SK-N-SH treated with all-trans-retinoic acid at 6 μM for 48 hours (cell line): ENCODE data around the gene RASGEF1B.

Experiments
- ATAC-seq: fragments of 200-7000 bp; cut with Tn5 transposase; 3 replicates; pipeline ENCODE4 v1.9.1; 2020; ENCODE audit warnings: mild to moderate bottlenecking, moderate library complexity
- BACH2 ChIP-seq: fragments of 250-450 bp; sonication (Bioruptor Pico); IDR thresholded peaks from 2 replicates; pipeline ENCODE4 v1.9.0; 2021; ENCODE audit warnings: mild to moderate bottlenecking, borderline replicate concordance
- ESRRG ChIP-seq: fragments of 250-450 bp; sonication (Bioruptor Pico); IDR thresholded peaks from 2 replicates; pipeline ENCODE4 v1.6.1; 2021; ENCODE audit warnings: mild to moderate bottlenecking
- ISL1 ChIP-seq: fragments of 250-450 bp; sonication (Bioruptor Pico); IDR thresholded peaks from 2 replicates; pipeline ENCODE4 v2.1.2; 2022; ENCODE audit warnings: mild to moderate bottlenecking, moderate library complexity
- OSR1 ChIP-seq: fragments of 250-450 bp; sonication (Bioruptor Pico); IDR thresholded peaks from 2 replicates; pipeline ENCODE4 v1.8.0; 2022; ENCODE audit warnings: moderate library complexity, mild to moderate bottlenecking, inconsistent platforms
- PPARA ChIP-seq: fragments of 250-450 bp; sonication (Bioruptor Pico); IDR thresholded peaks from 2 replicates; pipeline ENCODE4 v1.5.0; 2020; ENCODE audit warnings: mild to moderate bottlenecking, borderline replicate concordance
- RARB ChIP-seq: fragments of 250-450 bp; sonication (Bioruptor Pico); IDR thresholded peaks from 2 replicates; pipeline ENCODE4 v1.8.0; 2021; ENCODE audit warnings: mild to moderate bottlenecking, moderate library complexity
- SNAI2 ChIP-seq: fragments of 250-450 bp; sonication (Bioruptor Pico); IDR thresholded peaks from 2 replicates; pipeline ENCODE4 v1.5.0; 2020; ENCODE audit warnings: mild to moderate bottlenecking, moderate library complexity
- TCF4 ChIP-seq: fragments of 250-450 bp; sonication (Bioruptor Pico); IDR thresholded peaks from 2 replicates; pipeline ENCODE4 v1.8.0; 2021; ENCODE audit warnings: mild to moderate bottlenecking, moderate library complexity, borderline replicate concordance
- TOX ChIP-seq: fragments of 250-450 bp; sonication (Bioruptor Pico); IDR thresholded peaks from 2 replicates; pipeline ENCODE4 v1.8.0; 2021; ENCODE audit warnings: mild to moderate bottlenecking, moderate library complexity, borderline replicate concordance
- ZC3H10 ChIP-seq: fragments of 250-450 bp; sonication (Bioruptor Pico); IDR thresholded peaks from 2 replicates; pipeline ENCODE4 v1.5.1; 2021; ENCODE audit warnings: mild to moderate bottlenecking, moderate library complexity
- ZFP3 ChIP-seq: fragments of 250-450 bp; sonication (Bioruptor Pico); IDR thresholded peaks from 2 replicates; pipeline ENCODE4 v1.5.0; 2020; ENCODE audit warnings: mild to moderate bottlenecking, moderate library complexity
- ZFP30 ChIP-seq: fragments of 450-650 bp; formaldehyde crosslinking; IDR thresholded peaks from 2 replicates; pipeline ENCODE4 v1.5.0; 2022; ENCODE audit warnings: mild to moderate bottlenecking, moderate library complexity
- ZNF565 ChIP-seq: fragments of 450-650 bp; formaldehyde crosslinking; conservative IDR thresholded peaks from 2 replicates; pipeline ENCODE4 v1.5.0; 2020; ENCODE audit warnings: low read depth, mild to moderate bottlenecking, moderate library complexity
- ZNF70 ChIP-seq: fragments of 450-650 bp; formaldehyde crosslinking; IDR thresholded peaks from 2 replicates; pipeline ENCODE4 v1.5.0; 2020; ENCODE audit warnings: mild to moderate bottlenecking, moderate library complexity
- ZNF8 ChIP-seq: fragments of 450-650 bp; formaldehyde crosslinking; IDR thresholded peaks from 2 replicates; pipeline ENCODE4 v1.5.0; 2020; ENCODE audit warnings: mild to moderate bottlenecking, moderate library complexity
- TF ChIP-seq, protein P1 (sequence below): fragments of 250-450 bp; sonication (Bioruptor Pico); IDR thresholded peaks from 2 replicates; pipeline ENCODE4 v1.5.1; 2020; ENCODE audit warnings: low read depth, mild to moderate bottlenecking, moderate library complexity
- TF ChIP-seq, protein P2 (sequence below): fragments of 250-450 bp; sonication (Bioruptor Pico); IDR thresholded peaks from 2 replicates; pipeline ENCODE4 v1.8.0; 2020; ENCODE audit warnings: mild to moderate bottlenecking, moderate library complexity, borderline replicate concordance
- TF ChIP-seq, protein P3 (sequence below): fragments of 250-450 bp; sonication (Bioruptor Pico); IDR thresholded peaks from 2 replicates; pipeline ENCODE4 v1.5.0; 2020; ENCODE audit warnings: mild to moderate bottlenecking, moderate library complexity
- TF ChIP-seq, protein P4 (sequence below): fragments of 250-450 bp; sonication (Bioruptor Pico); IDR thresholded peaks from 2 replicates; pipeline ENCODE4 v1.8.0; 2021; ENCODE audit warnings: low read depth, mild to moderate bottlenecking, moderate library complexity, borderline replicate concordance

Gene RASGEF1B

DNA sequence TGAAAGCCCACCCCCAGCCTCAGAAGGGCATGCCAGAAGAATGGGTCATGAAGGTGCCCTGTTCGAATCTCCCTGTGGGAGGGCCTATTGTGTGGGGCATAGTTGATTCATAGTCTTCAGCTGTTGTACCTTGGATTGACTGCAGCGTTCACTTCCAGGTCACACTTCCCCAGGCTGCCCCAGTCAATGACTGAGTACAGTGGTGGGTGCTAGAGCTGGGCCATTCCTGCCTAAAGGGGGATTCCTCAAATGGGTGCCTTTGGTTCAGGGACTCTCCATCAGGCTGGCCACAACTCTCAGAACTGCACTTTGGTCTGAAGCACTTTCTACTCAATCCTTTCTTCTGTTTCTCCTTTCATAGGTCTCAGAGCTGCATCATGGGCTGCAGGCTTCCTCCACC lies 35.0 kb upstream of the RASGEF1B start:
- TF ChIP-seq TCF4 (CRISPR knock-in tag) (no peak), BACH2 (CRISPR knock-in tag) (no peak), ESRRG (CRISPR knock-in tag) (no peak), OSR1 (no peak), ZNF70 (CRISPR knock-in tag) (no peak), ZNF565 (CRISPR knock-in tag) (no peak), TOX (CRISPR knock-in tag) (no peak), ISL1 (CRISPR knock-in tag) (no peak), PPARA (CRISPR knock-in tag) (no peak), SNAI2 (CRISPR knock-in tag) (no peak), ZNF8 (no peak), ZC3H10 (CRISPR knock-in tag) (no peak)
- TF ChIP-seq, protein P1, sequence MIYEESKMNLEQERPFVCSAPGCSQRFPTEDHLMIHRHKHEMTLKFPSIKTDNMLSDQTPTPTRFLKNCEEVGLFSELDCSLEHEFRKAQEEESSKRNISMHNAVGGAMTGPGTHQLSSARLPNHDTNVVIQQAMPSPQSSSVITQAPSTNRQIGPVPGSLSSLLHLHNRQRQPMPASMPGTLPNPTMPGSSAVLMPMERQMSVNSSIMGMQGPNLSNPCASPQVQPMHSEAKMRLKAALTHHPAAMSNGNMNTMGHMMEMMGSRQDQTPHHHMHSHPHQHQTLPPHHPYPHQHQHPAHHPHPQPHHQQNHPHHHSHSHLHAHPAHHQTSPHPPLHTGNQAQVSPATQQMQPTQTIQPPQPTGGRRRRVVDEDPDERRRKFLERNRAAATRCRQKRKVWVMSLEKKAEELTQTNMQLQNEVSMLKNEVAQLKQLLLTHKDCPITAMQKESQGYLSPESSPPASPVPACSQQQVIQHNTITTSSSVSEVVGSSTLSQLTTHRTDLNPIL (CRISPR knock-in tag), result no peak
- TF ChIP-seq, protein P2, sequence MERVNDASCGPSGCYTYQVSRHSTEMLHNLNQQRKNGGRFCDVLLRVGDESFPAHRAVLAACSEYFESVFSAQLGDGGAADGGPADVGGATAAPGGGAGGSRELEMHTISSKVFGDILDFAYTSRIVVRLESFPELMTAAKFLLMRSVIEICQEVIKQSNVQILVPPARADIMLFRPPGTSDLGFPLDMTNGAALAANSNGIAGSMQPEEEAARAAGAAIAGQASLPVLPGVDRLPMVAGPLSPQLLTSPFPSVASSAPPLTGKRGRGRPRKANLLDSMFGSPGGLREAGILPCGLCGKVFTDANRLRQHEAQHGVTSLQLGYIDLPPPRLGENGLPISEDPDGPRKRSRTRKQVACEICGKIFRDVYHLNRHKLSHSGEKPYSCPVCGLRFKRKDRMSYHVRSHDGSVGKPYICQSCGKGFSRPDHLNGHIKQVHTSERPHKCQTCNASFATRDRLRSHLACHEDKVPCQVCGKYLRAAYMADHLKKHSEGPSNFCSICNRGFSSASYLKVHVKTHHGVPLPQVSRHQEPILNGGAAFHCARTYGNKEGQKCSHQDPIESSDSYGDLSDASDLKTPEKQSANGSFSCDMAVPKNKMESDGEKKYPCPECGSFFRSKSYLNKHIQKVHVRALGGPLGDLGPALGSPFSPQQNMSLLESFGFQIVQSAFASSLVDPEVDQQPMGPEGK, result no peak
- TF ChIP-seq, protein P3, sequence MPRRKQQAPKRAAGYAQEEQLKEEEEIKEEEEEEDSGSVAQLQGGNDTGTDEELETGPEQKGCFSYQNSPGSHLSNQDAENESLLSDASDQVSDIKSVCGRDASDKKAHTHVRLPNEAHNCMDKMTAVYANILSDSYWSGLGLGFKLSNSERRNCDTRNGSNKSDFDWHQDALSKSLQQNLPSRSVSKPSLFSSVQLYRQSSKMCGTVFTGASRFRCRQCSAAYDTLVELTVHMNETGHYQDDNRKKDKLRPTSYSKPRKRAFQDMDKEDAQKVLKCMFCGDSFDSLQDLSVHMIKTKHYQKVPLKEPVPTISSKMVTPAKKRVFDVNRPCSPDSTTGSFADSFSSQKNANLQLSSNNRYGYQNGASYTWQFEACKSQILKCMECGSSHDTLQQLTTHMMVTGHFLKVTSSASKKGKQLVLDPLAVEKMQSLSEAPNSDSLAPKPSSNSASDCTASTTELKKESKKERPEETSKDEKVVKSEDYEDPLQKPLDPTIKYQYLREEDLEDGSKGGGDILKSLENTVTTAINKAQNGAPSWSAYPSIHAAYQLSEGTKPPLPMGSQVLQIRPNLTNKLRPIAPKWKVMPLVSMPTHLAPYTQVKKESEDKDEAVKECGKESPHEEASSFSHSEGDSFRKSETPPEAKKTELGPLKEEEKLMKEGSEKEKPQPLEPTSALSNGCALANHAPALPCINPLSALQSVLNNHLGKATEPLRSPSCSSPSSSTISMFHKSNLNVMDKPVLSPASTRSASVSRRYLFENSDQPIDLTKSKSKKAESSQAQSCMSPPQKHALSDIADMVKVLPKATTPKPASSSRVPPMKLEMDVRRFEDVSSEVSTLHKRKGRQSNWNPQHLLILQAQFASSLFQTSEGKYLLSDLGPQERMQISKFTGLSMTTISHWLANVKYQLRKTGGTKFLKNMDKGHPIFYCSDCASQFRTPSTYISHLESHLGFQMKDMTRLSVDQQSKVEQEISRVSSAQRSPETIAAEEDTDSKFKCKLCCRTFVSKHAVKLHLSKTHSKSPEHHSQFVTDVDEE, result no peak
- TF ChIP-seq, all 23 proteins: peak for 0
- ATAC-seq, result no peak

DNA sequence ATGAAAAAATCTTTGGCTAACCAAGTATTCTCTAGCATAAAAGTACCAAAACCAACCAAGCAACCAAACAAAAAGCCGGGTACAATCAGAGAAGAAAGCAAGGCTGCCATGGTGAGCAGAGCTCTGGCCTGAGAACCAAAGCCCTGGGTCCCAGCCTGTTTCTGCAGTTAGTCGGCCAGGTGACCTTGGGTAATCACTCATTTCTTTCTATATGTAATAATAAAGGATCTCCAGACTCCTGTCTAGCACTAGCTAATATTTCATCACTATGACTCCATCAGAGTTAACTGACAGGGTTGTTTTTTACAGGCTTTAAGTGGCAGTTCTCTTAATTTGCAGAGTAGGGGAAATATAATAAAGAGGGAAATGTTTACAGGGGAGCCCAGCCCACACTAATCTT lies 34.0 kb upstream of the RASGEF1B start:
- TF ChIP-seq, protein P3, result no peak
- TF ChIP-seq RARB (CRISPR knock-in tag), result no peak
- TF ChIP-seq, all 23 proteins: peak for 0
- ATAC-seq, result no peak

DNA sequence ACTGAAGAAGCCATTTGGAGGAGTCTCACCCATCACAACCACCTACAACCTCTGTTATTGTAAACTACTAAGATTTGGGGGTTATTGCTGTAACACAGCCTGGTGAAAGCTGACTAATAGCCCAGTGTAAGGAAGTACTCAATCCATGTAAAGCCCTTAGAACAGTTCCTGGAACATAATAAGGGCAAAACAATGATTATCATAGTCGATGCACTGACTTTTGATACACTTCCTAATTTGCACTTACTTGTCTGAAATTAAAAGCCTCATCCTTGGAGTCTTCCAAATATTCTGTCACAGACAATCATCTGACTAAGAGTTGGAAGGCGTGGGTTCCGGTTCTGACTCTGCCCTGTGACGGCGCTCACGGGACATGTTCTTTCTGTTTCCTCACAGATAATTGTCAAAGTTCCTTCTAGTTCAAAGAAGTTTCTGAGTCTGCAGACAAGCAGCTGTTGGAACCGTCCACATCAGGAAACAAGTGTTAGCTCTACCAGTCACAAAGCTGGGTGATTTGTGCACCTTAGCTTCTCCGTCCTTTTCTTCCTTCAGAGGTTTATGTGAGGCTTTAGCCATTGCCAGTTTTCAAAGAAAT lies 33.4 kb upstream of the RASGEF1B start:
- ATAC-seq, result no peak
- TF ChIP-seq ESRRG (CRISPR knock-in tag), result no peak
- TF ChIP-seq, protein P4, sequence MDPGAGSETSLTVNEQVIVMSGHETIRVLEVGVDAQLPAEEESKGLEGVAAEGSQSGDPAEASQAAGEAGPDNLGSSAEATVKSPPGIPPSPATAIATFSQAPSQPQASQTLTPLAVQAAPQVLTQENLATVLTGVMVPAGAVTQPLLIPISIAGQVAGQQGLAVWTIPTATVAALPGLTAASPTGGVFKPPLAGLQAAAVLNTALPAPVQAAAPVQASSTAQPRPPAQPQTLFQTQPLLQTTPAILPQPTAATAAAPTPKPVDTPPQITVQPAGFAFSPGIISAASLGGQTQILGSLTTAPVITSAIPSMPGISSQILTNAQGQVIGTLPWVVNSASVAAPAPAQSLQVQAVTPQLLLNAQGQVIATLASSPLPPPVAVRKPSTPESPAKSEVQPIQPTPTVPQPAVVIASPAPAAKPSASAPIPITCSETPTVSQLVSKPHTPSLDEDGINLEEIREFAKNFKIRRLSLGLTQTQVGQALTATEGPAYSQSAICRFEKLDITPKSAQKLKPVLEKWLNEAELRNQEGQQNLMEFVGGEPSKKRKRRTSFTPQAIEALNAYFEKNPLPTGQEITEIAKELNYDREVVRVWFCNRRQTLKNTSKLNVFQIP (CRISPR knock-in tag), result no peak
- TF ChIP-seq PPARA (CRISPR knock-in tag), result no peak
- TF ChIP-seq, protein P3, result no peak
- TF ChIP-seq BACH2 (CRISPR knock-in tag), result no peak
- no peak for TF ChIP-seq TOX (CRISPR knock-in tag)
- TF ChIP-seq ZC3H10 (CRISPR knock-in tag), result no peak
- no peak for TF ChIP-seq ZFP30 (CRISPR knock-in tag)
- no peak for TF ChIP-seq TCF4 (CRISPR knock-in tag)
- no peak for TF ChIP-seq ZFP3 (CRISPR knock-in tag)
- TF ChIP-seq, all 23 proteins: peak for 0
